Measurements from ENCODE around the gene USP13.
"Not testable (repeated sequence)": the region's sequence is repeated elsewhere in the genome, so short reads cannot be mapped to it uniquely, and the experiment has no call there.

The USP13 gene

DNA sequence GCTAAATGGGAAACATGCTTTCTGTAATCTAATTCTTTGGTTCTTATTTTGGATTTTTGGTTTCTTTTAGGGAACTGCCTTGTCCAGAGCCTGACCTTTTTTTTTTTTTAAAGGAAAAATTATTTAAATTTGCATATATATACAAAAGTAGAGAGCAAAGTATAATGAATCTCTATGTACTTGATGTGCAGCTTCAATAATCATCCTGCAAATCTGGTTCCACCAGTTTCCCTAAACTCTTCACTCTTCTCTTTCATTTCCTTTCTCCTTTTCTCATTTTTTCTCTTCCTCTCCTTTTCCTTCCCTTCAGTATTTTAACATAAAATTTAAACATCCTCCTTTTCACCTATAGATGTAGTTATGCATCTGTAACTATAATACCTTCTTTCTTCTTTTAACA lies 82.5 kb downstream of the USP13 start:
- no peak for DNase-seq

DNA sequence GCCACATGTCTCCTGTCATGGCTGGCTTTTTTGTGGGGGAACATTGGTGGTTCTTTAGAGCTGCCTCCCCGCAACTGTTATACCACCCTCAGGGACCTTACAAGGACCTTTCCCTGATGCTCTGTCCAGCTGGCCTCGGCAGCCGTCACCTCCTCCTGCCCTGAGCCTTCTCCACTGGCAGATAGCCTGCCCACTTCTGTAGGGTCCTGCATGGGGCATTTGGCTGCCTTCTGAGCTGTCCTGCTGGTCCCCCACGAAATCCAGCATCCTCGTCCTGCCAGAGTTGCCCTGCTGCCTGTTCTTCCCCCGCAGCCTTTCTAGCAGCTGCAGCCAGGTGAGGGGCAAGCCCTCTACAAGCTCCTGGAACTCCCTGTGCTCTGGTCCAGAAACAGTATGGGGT lies 86.2 kb downstream of the USP13 start:
- no peak for DNase-seq

DNA sequence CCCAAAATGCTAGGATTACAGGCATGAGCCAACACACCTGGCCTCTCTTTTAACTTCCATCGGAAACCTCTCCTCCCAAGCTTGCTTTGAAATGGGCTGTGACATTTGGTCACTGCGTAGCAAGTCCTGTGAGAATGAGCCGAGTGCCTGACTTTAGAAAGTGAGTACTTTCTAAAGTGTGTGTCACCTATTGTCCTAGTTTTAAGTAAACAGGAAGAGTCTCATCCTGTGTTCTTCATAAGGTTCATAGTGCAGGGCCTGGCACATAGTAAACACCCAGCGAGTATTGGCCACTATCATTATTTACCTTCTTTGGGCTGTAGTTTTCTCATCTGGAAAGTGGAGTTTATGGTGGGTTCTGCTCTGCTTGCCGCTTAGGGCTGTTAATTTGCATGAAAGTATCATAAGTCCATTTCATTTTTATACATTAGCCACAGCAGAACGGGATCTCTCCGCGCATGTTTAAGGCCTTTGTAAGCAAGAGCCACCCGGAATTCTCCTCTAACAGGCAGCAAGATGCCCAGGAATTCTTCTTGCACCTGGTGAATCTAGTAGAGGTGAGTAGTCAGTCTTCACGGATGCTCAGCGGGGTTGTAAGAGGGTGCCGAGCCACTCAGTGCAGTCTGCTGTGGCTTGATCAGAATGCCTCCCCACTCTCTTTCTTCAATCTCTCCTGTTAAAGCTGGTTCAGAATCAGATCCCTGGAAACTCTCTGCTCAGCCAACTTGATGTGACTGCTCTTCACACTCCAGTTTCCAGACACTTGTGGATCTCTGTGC lies 87.2 kb downstream of the USP13 start:
- no peak for DNase-seq

DNA sequence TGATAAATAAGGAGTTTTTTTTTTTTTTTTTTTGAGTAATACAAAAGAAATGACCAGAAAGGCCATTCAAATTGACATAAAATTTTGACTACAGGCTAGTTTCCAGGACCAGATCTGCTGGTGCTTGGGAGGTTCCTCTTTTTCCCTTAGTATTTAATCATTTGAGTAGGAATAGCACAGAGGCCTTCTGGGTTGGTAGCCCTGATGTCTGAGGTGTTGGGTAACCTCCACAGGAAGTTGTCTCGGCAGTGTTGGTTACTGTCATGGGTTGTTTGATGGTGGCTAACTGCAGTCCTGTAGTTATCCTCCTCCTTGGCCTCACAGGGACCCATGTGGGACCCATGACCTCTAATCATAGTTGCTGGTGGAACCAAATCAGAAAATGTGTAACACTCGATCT lies 91.1 kb downstream of the USP13 start:
- DNase-seq: no peak

DNA sequence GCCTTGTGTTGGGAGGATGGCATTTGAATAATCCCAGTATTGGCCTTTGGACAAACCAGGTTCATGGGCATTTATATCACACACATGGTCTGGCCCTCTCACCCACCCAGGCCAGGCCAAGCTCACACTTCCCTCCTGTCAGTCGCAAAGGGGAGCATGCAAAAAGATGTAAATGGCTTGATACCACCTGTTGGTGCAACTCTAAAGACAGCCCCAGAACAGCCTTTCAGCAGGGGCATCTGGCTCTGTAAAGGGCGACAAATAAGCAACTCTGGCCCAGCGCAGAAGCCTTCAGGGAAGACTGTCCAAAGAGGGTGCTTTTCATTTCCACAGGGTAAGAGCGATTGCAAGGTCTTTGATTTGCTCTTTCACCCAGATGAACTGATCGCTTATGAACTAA lies 91.8 kb downstream of the USP13 start:
- no peak for DNase-seq

DNA sequence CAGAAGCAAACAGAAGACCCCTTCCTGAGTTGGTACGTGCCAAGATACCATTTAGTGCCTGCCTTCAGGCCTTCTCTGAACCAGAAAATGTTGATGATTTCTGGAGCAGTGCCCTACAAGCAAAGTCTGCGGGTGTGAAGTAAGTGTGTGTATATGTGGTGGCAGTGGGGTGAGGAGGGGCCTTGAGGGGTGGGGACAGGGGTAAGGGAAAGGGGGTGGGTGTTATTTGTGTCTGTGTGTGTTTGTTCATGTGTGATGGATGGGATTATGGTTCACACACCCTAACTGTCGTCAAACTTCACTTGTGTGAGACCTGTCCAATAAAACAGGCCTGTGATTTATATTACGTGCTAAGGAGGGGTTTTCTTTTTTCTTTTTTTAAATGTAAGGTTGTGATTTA lies 92.2 kb downstream of the USP13 start:
- DNase-seq: no peak

DNA sequence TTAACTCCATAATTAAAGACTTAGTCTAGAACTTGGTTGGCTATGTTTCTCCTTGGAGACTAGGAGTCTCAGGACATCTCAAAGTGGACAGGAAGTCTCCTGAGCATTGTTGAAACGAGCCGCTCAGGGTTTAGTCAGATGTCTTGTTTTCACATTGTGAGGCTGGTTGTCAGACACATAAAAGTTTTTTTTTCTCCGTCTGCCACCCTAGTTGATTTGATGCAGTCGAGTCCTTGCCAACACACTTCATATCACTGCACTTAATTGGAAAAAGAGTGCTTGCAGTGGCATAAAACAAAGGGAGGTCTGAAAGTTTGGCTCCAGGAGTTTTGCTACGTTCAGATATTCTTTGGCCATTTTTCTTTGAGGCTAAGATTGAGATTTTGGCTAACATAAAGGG lies 92.9 kb downstream of the USP13 start:
- no peak for DNase-seq

DNA sequence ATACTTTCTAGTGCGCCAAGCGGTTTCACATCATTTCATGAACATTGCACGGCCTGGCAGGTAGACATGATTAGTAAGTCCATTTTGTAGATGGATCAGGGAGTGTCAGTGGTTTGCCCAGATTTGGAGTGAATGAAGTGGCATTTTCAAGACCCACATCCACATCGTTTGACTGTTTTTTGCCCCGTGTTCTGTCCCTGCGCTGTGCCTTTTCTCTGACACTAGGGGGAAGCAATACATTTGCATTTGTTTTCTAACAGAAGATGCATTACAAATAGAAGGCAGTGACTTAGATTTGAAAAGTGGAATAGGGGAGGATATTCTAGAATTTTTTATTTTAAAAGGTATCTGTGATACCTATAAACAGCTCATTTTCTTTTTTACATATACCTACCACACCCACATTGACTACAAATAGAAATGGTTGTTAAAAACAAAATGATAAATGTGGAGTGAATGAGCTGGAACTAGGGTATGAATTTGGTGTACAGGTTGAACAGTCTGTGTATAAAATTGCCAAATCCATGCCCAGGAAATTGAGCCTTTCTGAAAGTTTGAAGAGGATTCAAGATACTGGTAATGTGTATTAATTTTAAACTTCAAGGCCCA lies 98.0 kb downstream of the USP13 start:
- no peak for DNase-seq

DNA sequence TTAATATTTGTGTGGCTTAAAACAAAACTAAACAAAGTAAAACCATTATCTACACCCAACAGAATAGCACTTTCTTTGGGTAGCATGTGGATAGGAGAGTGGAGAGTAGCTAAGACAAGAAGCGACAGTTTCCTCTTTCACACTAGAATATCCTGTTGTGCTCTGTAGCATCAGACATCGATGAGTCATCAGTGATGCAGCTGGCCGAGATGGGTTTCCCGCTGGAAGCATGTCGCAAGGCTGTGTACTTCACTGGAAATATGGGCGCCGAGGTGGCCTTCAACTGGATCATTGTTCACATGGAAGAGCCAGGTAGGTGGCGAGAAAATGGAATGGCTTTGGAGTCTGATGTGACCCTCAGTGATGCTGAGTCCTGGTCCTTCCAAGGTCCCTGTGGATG lies 108.1 kb downstream of the USP13 start:
- DNase-seq: no peak

DNA sequence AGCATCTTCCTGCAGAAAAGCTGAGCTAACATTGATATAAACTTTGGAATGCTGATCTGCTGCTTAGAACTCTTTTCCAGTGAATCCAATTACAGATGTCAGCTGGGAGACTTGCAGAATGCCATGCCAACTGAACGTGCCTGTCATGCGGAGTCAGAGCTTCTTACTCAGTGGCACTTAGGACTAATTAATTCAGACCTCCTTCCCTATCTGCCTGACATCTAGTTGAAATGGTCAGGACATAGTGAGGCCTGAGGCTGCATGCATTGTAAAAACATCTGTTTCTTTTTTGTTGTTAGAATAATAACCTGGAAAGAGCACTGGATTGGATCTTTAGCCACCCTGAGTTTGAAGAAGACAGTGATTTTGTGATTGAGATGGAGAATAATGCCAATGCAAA lies 112.6 kb downstream of the USP13 start:
- DNase-seq: no peak

DNA sequence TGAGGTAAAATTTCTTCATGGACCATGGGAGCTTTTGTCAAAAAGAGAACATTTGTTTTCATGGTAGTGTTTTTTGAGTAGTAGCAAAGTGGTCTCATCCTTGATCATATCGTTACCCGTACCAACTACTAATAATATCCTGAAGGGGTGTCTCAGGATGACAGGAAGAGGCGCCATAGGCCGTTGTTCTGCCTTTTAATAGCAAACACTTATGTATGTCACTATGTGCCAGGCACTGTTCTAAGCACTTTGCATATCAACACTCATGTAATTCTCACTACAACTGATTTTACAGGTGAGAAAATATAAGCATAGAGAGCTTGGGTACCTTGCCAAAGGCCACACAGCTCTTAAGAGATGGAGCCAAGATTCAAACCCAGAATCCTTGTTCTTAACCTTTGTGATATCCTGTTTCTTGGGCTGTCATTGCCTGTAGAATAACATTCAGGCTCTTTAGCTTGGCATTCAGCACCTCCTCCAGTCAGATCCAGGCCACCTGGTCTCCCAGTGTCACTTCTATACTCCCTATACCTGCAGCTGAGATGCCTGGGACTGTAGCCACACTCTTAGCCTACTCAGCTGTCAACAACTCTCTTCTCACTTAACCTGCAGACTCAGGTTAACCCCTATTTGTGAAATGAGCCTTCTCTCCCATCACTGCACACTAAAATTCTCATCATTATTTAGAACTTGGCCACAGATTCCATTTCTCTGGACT lies 113.7 kb downstream of the USP13 start:
- DNase-seq: no peak

DNA sequence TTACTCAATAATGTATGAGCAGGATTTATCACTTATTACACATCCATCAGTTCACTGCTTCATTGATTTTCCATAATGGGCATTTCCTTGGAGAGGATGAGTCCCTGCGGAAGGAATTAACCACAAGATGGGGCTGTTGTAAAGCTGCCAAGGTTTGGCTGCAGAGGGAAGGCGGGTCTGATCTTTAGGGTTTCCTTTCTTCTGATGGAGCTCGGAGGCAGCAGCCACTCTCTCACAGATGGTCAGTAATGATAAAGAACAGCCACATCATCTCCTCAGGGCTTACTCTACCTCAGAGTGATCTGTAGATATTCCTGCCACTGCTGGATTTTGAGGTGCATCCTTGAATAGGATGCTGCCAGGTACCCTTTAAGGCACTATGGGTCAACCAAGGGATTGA lies 115.2 kb downstream of the USP13 start:
- no peak for DNase-seq

DNA sequence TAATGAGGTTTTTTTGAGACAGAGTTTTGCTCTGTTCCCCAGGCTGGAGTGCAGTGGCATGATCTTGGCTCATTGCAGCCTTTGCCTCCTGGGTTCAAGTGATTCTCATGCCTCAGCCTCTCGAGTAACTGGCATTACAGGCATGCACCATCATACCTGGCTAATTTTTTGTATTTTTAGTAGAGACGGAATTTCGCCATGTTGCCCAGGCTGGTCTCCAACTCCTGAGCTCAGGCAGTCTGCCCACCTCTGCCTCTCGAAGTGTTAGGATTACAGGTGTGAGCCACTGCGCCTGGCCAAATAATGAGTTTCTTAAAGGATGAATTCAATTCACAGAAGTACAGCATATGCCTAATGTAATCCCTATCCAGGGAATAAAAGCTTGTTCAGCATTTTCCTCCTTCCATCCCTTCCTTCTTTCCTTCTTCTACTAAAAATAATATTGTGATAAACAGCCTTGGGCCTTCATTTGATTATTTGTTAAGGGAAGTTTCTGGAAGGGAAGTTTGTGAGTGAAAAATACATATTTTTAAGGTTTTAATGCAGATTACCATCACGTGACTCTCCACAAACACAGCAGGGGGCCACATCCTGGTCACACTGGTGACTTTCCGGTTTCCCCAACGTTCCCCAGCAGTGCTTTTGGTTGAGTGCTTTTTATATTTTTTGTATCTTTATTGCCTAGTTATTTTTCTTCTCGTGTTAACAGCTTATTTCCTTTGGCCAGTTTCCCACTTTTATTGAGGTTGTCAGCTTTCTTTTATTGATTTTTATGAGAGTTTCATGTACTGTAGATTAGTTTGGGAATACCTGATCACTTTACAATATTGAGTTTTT lies 116.8 kb downstream of the USP13 start:
- no peak for DNase-seq

DNA sequence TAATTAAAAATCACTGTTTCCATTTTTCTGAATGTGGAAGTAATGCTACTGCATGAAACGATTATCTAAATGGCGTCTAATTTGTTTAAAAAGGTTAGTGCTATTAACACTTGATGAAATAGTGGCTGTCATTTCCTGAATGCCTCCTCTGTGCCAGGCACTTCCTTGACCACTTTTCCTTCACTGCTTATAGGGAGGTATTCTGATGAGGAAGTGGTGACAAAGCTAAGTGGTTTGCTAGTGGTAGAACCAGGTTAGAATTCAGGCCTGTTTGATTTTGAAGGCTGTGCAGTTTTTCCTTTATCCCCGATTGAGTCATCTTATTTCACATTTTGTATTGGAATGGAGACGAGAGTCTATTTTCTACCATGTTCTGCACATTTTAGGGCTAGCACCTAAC lies 119.0 kb downstream of the USP13 start:
- no peak for DNase-seq

DNA sequence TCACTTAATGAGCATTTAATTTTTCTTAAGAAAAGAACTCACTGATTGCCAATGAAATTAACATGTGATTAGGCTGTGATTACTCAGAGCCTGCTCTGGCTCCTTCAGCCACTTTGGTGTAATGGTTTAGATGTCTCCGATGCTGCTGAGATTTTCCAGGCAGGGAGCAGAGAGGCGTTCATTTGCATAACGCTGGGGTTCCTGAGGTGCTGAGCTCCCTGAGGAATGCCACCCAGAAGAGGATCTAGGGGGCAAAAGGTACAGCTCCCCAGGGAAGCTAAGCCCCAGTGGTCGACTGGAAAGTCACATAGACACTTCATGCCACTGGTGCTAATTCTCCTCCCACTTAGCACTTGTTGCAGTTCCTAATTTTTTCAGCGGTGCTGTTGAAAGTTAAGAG lies 119.5 kb downstream of the USP13 start:
- no peak for DNase-seq

DNA sequence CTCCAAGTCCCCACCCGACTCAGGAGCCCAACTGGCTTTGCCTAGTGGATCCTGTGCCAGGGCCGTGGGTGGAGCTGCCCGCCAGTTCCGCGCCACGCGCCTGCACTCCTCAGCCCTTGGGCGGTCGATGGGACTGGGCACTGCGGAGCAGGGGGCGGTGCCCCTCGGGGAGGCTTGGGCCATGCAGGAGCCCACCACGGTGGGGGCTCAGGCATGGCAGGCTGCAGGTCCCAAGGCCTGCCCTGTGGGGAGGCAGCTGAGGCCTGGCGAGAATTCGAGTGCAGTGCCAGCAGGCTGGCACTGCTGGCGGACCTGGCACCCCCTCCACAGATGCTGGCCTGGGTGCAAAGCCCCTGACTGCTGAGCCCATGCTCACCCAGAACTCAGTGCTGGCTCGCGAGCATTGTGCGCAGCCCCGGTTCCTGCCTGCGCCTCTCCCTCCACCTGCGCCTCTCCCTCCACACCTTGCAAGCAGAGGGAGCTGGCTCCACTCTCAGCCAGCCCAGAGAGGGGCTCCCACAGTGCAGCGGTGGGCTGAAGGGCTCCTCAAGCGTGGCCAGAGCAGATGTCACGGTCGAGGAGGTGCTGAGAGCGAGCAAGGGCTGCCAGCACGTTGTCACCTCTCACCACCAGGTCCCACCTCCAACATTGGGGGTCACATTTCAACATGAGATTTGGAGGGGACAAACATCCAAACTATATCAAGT lies 122.7 kb downstream of the USP13 start:
- no peak for DNase-seq

DNA sequence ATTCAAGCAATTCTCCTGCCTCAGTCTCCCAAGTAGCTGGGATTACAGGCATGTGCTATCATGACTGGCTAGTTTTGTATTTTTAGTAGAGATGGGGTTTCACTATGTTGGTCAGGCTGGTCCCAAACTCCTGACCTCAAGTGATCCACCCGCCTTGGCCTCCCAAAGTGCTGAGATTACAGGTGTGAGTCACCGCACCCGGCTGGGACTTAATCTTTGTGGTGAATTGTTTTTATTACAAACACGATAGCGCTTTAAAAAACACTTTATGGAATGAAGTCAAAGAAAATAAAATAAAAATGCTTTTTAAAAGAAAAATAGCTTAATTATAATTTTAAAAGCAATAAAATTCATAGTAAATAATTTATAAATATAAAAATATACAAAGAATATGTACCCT lies 130.0 kb downstream of the USP13 start:
- not testable (repeated sequence) for DNase-seq

DNA sequence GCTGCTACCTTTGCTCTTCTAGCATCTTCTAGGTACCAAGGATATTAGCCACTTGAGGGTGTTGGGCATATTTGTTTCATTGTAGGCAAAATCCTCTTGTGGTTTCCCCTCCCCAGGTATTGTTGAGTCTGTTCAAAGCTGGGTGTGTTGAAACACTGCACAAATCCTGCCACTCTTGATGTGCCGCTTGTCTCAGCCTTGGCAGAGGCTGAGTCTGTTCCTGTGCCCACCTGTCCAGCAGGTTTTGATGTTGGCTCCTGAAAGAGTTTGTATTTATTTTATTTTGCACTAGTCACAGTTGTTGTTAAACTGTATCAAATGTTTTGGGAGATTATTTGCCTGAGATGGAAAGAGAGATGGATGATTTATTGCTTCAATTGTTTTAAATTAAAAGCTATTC lies 136.2 kb downstream of the USP13 start:
- DNase-seq: no peak

DNA sequence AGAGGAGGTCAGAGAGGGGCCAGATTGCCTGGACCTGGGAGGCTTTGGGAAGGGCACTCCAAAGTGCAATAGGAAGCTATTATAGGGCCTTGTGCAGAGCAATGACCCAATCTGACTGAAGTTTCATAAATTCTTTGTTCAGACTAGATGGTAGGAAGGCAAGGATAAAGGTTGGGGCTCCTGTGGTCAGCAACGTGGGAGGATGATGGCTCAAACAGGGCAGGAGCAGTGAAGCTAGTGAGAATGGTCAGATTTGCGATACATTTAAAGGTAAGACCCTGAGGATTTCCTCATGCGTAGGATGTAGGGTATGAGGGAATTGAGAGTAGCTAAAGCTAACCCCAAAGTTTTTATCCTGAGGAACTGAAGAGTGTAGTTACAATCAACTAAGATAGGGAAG lies 139.0 kb downstream of the USP13 start:
- DNase-seq: no peak

DNA sequence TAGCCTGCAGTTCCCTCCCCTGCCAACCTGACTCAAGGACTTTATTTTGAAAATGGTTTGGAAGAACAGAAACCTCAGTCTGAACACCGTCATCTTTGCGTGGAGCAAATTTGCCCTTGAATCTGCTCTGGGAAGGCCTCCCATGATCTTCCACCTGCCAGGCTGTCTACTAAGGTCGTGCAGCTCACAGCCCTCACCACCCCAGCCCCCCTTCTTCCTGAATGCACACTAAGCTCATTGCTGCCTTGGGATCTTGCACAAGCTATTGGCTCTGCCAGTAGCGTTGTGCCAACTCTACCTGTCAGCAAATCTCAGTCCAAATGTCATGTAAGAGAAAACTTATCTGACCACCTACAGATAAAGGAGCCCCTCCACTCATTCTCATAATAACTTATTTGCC lies 141.5 kb downstream of the USP13 start:
- DNase-seq: no peak

DNA sequence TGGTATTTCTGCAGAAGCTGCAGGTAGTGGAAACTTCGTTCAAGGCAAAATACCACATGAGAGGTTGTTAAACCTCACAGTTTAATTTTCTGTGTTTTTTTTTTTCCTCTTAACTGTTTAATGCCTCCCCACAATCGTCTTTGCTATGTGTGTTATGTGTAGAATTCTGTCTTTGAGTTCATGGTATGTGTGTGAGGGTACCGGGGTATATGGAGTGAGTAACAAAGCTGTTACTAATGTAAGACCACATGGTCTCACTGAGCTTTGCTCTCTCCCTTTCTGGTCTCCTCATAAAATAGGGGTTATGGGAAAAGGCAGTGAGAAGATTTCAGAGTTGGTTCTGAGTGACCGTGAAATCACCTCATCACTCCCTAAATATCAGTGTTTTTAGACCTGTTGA lies 143.6 kb downstream of the USP13 start:
- no peak for DNase-seq

DNA sequence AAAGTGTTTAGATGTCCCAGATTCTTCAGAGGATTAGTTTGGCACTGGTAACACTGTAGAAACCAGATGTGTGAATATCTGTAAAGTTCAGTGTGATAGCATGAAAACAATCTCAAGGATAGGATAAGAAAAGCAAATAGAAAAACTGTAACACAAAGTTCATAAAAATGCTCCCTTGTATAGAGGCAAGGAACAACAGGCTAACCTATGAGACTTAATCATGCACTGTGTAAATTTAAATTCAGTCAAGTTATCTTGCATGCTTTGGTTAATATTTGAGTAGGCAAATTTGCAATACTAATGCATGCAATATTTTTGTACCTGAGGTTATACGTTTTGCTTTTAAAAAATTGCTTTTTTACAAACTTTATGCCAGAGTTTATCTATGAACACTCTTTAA lies 144.4 kb downstream of the USP13 start:
- no peak for DNase-seq

DNA sequence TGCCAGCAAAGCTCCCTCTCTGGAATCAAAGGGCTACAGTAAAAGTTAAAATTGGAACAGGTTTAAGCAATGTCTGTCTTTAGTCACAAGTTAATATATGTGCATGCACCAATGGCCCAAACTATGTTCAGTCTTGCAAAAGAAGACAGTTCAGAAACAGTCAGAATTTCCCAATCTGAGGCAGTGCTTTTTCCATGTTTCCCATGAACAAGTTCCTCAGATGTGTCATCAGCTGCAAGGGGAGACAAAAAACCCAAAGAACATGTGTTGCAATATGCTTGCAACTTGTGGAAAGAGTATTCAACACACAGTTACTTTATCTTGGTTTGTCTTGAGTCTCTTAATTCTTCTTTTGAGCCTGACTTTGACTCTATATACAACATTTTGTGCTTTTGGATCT lies 148.4 kb downstream of the USP13 start:
- no peak for DNase-seq

Measured in CD4-positive, alpha-beta T cell treated with Interleukin-1 beta for 1 hour (primary cell).